GM12891 (cell line): Measurements from ENCODE around the gene NUDT16L1.

ENCODE experiments used
- POLR2A ChIP-seq: IDR thresholded peaks from 2 replicates; pipeline ENCODE4 v1.6.1; 2011; ENCODE audit warnings: low read depth, low read length, control low read depth
- POLR2AphosphoS5 ChIP-seq: IDR thresholded peaks from 2 replicates; pipeline ENCODE4 v1.6.1; 2011; ENCODE audit warnings: low read depth, low read length, control low read depth
- SPI1 ChIP-seq: IDR thresholded peaks from 2 replicates; pipeline ENCODE4 v1.6.1; 2011; ENCODE audit warnings: low read depth, low read length, control low read depth
- TAF1 ChIP-seq: IDR thresholded peaks from 2 replicates; pipeline ENCODE4 v1.6.1; 2011; ENCODE audit warnings: low read depth, low read length, control low read depth

- TF ChIP-seq POLR2AphosphoS5 (no peak), POLR2A (no peak), TAF1 (no peak), SPI1 (no peak)
These were observed 4.7 kb upstream of the NUDT16L1 start for GRCh38 chr16:4688674-4689045.
